VCaP (cell line): ENCODE data around the gene GRAMD1B.

Experiments used
- H3K27ac ChIP-seq: fragments of 450-650 bp; 2 replicates; pipeline ENCODE4 v1.5.1; 2017
- TF ChIP-seq, protein P1 (sequence below): fragments of 450-650 bp; conservative IDR thresholded peaks from 2 replicates; pipeline ENCODE4 v1.5.1; 2017; ENCODE audit warnings: mild to moderate bottlenecking, moderate library complexity

The GRAMD1B gene

DNA sequence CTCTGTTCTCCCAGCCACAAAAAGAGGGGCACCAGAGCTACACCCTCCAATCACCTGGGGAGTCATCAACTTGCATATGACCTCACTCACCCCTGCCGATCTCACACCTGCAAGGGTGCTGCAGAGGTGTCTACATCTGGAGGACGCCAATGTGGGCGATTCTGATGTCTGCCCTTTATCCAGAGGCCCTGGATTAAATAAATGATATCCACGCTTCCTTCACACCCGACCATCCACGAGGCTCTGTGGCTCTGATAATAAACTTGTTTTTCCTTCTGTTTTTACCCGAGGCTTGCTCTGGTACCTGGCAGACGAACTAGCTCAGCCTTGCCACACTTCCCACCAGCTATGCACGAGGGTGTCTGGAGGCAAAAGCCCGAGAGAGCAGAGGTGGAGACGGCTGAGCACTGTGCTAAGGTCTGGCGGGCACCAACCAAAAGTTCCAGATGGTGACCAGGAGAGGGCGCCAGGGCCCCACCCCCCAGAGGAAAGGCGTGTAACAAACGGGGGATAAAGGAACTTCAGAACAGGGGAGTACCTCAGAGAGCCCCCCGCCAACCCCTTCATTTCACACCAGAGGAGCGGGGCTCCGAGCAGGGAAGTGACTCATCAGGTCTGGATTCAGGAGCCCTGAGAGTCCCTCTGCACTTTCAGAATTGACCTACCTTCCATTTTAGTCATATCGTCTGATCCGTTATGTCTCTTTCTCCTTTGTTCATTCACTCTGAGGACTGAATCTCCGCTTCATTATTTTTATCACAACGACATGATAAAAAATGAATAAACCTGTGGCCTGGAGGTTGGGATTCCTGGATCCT lies 210.8 kb downstream of the GRAMD1B start:
- TF ChIP-seq, protein P1, sequence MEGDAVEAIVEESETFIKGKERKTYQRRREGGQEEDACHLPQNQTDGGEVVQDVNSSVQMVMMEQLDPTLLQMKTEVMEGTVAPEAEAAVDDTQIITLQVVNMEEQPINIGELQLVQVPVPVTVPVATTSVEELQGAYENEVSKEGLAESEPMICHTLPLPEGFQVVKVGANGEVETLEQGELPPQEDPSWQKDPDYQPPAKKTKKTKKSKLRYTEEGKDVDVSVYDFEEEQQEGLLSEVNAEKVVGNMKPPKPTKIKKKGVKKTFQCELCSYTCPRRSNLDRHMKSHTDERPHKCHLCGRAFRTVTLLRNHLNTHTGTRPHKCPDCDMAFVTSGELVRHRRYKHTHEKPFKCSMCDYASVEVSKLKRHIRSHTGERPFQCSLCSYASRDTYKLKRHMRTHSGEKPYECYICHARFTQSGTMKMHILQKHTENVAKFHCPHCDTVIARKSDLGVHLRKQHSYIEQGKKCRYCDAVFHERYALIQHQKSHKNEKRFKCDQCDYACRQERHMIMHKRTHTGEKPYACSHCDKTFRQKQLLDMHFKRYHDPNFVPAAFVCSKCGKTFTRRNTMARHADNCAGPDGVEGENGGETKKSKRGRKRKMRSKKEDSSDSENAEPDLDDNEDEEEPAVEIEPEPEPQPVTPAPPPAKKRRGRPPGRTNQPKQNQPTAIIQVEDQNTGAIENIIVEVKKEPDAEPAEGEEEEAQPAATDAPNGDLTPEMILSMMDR, result peak; percentile 99
- H3K27ac ChIP-seq, result no peak overlapping the region

DNA sequence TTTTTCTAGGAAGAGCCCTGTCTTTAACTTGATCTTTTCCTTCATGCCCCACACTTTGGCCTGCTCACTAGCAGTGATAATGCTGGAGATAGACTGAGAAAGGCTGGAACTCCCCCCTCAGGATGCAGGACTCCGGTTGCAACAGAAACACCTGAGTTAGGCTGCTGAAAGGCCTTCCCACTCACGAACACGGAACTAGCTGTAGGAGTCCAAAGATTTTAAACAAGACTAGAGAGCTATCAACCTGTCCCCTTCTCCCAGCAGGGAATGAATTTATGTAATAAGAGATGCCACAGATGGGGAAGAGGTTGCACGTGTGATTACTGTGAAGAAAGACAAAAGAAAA lies 211.4 kb downstream of the GRAMD1B start:
- TF ChIP-seq, protein P1, result no peak
- H3K27ac ChIP-seq, result no peak overlapping the region

DNA sequence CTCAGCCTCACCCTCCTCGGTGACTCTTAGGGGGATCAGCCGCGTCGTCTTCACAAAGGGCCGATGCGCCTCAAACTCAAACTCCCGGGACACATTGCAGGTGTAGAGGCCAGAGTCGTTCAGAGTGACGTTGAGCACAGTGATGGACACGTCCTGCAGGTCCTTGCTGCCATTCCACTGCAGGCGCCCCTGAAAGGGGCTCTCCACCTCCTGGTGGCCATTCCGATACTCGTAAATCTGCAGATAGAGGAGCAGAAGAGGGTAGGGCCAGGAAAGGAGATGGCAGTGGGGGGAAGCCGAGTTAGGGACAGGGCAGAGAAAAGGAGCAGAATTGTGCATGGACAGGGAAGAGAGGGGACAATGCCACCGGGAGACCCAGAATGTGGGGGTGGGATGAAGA lies 212.4 kb downstream of the GRAMD1B start:
- TF ChIP-seq, protein P1, result no peak

DNA sequence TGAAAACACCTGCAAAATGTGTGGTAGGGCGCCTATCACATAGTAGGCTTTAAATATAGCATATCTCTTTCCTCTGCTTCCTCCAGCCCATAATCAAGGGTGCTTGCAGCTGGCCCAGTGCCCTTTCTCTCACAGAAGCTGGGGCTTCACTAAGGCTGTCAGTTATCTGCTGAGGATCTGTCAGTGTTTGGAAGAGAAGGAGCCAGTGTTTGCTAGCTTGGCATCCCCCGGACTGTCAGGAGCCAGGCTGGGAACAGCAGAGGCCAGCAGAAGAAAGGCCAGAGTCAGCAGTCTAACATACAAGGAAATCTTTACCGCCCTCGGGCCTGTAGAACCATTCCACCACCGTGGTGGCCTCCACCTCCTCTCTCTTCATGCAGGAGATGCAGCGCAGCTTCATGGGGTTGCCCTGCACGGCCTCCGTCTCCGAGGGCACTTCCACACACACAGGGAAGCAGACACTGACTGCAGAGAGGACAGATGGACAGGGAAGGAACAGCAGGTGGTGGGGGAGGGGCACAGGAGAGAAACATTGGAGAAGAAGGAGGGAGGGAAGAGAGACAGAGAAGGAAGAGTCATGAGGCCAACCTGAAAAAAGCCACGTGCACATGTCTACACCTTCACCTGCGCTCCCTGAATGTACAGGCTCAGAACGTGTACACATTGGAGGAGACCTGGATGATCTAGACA lies 215.4 kb downstream of the GRAMD1B start:
- no peak overlapping the region for H3K27ac ChIP-seq
- TF ChIP-seq, protein P1, result no peak

More for the DNA sequence above, 212.4 kb downstream of the GRAMD1B start:
- no peak overlapping the region for H3K27ac ChIP-seq

DNA sequence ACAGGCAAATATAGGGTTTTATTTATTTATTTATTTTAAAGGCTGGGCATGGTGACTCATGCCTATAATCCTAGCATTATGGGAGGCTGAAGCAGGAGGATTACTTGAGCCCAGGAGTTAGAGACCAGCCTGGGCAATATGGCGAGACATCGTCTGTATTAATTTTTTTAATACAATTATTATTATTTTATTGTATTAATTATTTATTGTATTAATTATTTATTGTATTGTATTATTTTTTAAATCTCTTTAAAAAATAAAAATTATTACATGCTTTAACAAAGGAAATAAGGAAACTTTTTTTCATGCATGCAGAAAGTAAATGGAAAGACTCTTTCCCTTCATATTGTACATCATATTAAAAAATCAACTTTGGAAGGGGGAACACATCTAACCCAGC lies 220.8 kb downstream of the GRAMD1B start:
- TF ChIP-seq, protein P1, result no peak
- H3K27ac ChIP-seq, result no peak overlapping the region

DNA sequence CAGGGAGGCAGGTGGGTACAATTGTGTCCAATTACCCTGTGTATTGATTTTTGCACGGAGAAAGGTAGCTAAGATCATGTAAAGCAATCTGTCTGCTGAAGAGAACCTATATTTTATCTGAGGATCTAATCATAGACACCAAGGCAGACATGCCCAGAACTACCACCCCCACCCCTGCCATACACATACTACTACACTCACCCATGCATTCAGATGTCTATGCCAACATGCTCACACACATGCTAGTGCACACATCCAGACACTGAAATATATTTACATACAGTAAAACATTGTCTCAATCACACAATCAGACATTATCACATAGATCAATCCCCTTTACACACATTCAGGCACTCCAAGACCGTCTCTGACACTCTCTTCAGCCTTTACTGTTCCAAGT lies 222.5 kb downstream of the GRAMD1B start:
- TF ChIP-seq, protein P1, result no peak
- H3K27ac ChIP-seq, result no peak overlapping the region

DNA sequence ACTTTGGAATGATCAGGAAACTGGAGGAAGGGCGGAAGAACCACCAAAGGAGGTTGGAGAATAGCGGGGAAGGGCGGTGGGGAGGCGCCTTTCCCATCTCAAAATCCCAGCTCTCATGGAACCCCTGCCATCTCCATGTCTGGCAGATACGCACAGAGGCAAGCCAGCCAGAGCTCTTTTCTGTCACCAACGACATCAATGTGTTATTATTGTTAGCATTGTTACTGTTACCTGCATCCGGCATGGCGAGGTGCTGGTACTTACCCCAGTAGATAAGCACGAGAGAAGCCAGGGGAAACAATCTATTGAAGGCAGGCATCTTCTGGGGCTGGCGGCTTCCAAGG lies 223.4 kb downstream of the GRAMD1B start:
- TF ChIP-seq, protein P1, result no peak
- H3K27ac ChIP-seq, result peak overlapping the region; percentile 75
